Neutrophil (primary cell): ENCODE results near the gene LSM3.

Source experiments
- H3K27ac ChIP-seq: fragments of 200-600 bp; sonication (generic); 2 replicates; pipeline ENCODE4 v1.5.1; 2016; ENCODE audit warnings: mild to moderate bottlenecking, moderate library complexity
- H3K27me3 ChIP-seq: fragments of 200-600 bp; sonication (generic); 2 replicates; pipeline ENCODE4 v1.6.0; 2016; ENCODE audit warnings: mild to moderate bottlenecking
- H3K36me3 ChIP-seq: fragments of 200-600 bp; sonication (generic); 2 replicates; pipeline ENCODE4 v1.5.1; 2017
- H3K4me1 ChIP-seq, 2 experiments: fragments of 200-600 bp in 1 of 2; sonication (generic) in 1 of 2; 1 replicate in 1 of 2; 2 replicates in 1 of 2; pipeline versions ENCODE4 v1.5.1 to v1.6.1; 2013 to 2016; ENCODE audit warnings: low read depth in 1 of 2, low read length in 1 of 2, mild to moderate bottlenecking in 1 of 2, moderate library complexity in 1 of 2; ENCODE audit not compliant: control insufficient read depth in 1 of 2, insufficient read depth in 1 of 2
- H3K4me3 ChIP-seq, 2 experiments: fragments of 200-600 bp in 1 of 2; sonication (generic) in 1 of 2; 1 replicate in 1 of 2; 2 replicates in 1 of 2; pipeline ENCODE4 v1.5.1; 2013 to 2016; ENCODE audit warnings: low read depth in 1 of 2, low read length in 1 of 2, mild to moderate bottlenecking in 1 of 2, moderate library complexity in 1 of 2
- H3K9me3 ChIP-seq: fragments of 200-600 bp; sonication (generic); 2 replicates; pipeline ENCODE4 v1.5.1; 2016
- TF ChIP-seq, protein P1 (sequence below): fragments of 200-600 bp; sonication (generic); IDR thresholded peaks from 2 replicates; pipeline ENCODE4 v1.5.1; 2016; ENCODE audit warnings: antibody characterized with exemption

The LSM3 gene

DNA sequence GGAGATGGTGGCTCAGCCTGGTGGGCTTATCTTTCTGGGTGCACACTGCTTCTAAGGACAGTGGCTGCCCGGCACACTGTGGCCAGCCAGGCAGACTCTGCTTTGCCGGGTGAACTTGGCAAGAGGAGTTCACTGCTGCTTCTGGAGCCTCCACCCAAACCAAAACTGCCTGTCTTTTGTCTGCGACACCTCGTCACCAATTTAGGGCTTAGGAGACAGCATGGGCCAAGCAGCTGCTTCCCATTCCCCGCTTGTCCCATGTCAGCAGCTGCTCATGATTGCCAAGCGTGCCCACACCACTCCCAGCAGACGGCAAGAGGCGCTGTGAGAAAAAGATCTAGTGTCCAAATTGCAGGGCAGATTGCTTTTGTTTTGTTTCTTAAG is 57.3 kb downstream of the LSM3 start:
- Histone ChIP-seq H3K27me3 (no peaks in the 10 kb centered on the region), H3K27ac (no peak overlapping the region), H3K9me3 (no peaks in the 10 kb centered on the region), H3K4me3 (no peak overlapping the region), H3K36me3 (no peaks in the 10 kb centered on the region), H3K4me1 (peaks cover 17 to 31% of the 10 kb centered on the region in 2 experiments)
- TF ChIP-seq, protein P1, sequence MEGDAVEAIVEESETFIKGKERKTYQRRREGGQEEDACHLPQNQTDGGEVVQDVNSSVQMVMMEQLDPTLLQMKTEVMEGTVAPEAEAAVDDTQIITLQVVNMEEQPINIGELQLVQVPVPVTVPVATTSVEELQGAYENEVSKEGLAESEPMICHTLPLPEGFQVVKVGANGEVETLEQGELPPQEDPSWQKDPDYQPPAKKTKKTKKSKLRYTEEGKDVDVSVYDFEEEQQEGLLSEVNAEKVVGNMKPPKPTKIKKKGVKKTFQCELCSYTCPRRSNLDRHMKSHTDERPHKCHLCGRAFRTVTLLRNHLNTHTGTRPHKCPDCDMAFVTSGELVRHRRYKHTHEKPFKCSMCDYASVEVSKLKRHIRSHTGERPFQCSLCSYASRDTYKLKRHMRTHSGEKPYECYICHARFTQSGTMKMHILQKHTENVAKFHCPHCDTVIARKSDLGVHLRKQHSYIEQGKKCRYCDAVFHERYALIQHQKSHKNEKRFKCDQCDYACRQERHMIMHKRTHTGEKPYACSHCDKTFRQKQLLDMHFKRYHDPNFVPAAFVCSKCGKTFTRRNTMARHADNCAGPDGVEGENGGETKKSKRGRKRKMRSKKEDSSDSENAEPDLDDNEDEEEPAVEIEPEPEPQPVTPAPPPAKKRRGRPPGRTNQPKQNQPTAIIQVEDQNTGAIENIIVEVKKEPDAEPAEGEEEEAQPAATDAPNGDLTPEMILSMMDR = no peak

DNA sequence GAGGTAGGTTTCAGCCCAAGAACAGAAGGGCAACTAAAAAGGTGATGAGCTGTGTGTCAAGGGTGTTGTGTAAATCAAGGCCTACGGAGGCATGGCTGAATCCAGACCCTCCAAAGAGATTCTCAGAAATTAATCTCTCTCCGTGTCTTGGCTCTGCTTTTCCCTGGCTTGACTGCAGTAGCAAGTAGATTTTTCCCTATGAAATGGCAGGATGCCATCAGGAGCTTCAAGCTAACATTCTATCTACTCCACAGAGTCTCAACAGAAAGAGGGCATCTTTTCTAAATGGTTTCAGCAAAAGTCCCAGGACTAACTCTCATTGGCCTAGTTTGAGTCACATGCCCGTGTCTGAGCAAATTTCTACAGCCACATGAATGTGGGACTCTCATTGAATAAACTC is 58.3 kb downstream of the LSM3 start:
- no peak overlapping the region for H3K4me3 ChIP-seq
- H3K27me3 ChIP-seq = no peaks in the 10 kb centered on the region
- no peaks in the 10 kb centered on the region for H3K9me3 ChIP-seq
- no peak overlapping the region for H3K27ac ChIP-seq
- TF ChIP-seq, protein P1 = no peak
- H3K4me1 ChIP-seq = peaks cover 10 to 22% of the 10 kb centered on the region in 2 experiments
- no peaks in the 10 kb centered on the region for H3K36me3 ChIP-seq

DNA sequence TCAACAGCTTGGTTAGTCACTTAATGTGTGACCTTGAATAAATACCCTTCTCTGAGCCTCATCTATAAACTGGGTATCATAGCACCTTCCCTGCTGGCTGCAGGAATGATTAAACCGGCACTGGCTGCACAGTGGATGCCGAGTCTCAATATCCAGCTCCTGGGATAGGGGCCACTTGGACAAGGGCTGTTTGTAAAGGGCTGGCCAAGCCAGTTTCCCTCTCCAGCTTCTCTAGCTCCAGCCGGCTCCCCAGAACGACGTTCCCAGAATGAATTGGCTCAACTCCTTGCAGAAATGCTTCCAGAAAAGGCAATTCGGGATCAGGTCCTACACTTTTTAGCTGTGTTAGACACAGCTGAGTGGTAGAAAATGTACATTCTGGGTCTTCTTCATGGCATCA is 58.8 kb downstream of the LSM3 start:
- TF ChIP-seq, protein P1 = no peak
- Histone ChIP-seq H3K27me3 (no peaks in the 10 kb centered on the region), H3K4me1 (peaks cover 7 to 16% of the 10 kb centered on the region in 2 experiments), H3K4me3 (no peak overlapping the region), H3K9me3 (no peaks in the 10 kb centered on the region), H3K27ac (no peak overlapping the region), H3K36me3 (no peaks in the 10 kb centered on the region)

DNA sequence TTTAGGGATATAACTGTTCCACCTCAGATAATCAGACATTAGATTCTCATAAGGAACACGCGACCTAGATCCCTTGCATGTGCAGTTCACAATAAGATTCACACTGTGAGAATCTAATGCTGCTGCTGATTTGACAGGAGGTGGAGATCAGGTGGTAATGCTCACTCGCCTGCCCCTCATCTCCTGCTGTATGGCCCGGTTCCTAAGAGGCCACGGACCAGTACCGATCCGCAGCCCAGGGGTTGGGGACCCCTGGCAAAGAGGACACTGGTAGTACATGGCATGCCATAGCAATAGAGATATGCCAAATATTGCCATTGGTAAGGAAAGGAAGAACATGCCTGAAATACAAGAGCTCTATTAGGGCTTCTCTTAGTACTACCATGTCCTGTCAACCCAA is 59.7 kb downstream of the LSM3 start:
- Histone ChIP-seq H3K9me3 (no peaks in the 10 kb centered on the region), H3K27ac (no peak overlapping the region), H3K4me3 (no peak overlapping the region), H3K4me1 (peaks cover 0 to 8% of the 10 kb centered on the region in 2 experiments), H3K27me3 (no peaks in the 10 kb centered on the region), H3K36me3 (no peaks in the 10 kb centered on the region)
- TF ChIP-seq, protein P1 = no peak

DNA sequence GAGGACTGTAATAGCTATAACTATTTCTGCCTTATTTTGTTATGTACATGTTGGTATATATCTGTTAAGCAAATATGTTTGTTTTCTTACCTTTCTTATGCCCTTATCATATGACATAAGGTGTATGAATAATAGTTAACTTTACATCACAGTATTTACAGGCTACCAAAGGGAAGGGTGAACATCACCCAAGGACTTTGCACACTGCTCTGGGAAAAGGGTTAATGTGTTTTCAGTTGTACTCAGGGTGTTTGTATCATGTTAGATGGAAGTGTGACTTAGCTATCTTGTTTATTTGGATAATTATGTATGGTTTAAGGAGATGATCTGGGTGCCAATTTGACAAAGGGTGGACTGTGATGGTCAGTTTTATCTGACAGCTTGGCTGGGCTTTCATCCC is 60.3 kb downstream of the LSM3 start:
- Histone ChIP-seq H3K36me3 (no peaks in the 10 kb centered on the region), H3K27ac (no peak overlapping the region), H3K4me3 (no peak overlapping the region), H3K4me1 (peaks cover 0 to 2% of the 10 kb centered on the region in 2 experiments), H3K27me3 (no peaks in the 10 kb centered on the region), H3K9me3 (no peaks in the 10 kb centered on the region)
- TF ChIP-seq, protein P1 = no peak

DNA sequence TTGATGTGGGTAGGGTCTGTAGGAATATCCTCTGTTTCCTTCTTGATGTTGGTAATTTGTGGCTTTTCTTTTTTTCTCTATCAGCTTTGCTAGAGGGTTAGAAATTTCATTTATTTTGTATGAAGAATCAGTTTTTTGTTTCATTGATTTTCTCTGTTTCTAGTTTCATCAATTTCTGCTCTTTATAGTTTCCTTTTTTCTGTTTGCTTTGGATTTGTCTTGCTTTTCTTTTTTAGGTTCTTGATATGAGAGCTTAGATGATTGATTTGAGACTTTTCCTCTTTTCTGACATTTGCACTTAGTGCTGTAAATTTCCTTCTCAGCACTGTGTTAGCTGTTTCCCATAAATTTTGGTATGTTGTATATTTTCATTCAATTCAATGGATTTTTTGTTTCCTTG is 61.3 kb downstream of the LSM3 start:
- Histone ChIP-seq H3K9me3 (no peaks in the 10 kb centered on the region), H3K27me3 (no peaks in the 10 kb centered on the region), H3K4me1 (no peaks in the 10 kb centered on the region), H3K36me3 (no peaks in the 10 kb centered on the region), H3K27ac (no peak overlapping the region), H3K4me3 (no peak overlapping the region)
- TF ChIP-seq, protein P1 = no peak
